SK-MEL-5 (cell line): Measurements from ENCODE around the gene CD99. TPM values are rescaled to one million over a fixed set of nuclear protein-coding genes. Genes with fewer than 3 reads are reported as not detected.
A peak's percentile ranks its signal among the peaks of the same experiment; 100 is the strongest.

Experiments
- DNase-seq: peaks from one replicate; pipeline ENCODE4 v3.0.0-alpha.2; 2016; ENCODE audit warnings: low read depth, low spot score
- in situ Hi-C: cut with HindIII; loops from 2 replicates; pipeline ENCODE4 v1.10.0; 2016; ENCODE audit warnings: low sequenced_read_pairs, high pct_unique_total_duplicates, low pct_unique_long_range_greater_than_20kb
- polyA plus RNA-seq, 2 experiments: library from polyadenylated mRNA; depleted of rRNA; stranded (reverse); fragments of >200 nt; gene quantifications; 2 replicates each; pipeline ENCODE4 v1.2.3, GENCODE V29; 2015
- total RNA-seq: library from RNA; depleted of rRNA; stranded (reverse); fragments of >200 nt; shearing (Covaris generic); gene quantifications from 2 replicates; pipeline ENCODE4 v1.2.3, GENCODE V29; 2014; rRNA removed

CD99 gene, protein sequence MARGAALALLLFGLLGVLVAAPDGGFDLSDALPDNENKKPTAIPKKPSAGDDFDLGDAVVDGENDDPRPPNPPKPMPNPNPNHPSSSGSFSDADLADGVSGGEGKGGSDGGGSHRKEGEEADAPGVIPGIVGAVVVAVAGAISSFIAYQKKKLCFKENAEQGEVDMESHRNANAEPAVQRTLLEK
- 158 and 164 TPM in 2 replicates for total RNA-seq
- polyA plus RNA-seq (2015; cell fraction: cytosol; rRNA removed): 344 and 375 TPM in 2 replicates
- 59.5 and 59.8 TPM in 2 replicates for polyA plus RNA-seq (2015; cell fraction: nucleus; rRNA removed)

DNA sequence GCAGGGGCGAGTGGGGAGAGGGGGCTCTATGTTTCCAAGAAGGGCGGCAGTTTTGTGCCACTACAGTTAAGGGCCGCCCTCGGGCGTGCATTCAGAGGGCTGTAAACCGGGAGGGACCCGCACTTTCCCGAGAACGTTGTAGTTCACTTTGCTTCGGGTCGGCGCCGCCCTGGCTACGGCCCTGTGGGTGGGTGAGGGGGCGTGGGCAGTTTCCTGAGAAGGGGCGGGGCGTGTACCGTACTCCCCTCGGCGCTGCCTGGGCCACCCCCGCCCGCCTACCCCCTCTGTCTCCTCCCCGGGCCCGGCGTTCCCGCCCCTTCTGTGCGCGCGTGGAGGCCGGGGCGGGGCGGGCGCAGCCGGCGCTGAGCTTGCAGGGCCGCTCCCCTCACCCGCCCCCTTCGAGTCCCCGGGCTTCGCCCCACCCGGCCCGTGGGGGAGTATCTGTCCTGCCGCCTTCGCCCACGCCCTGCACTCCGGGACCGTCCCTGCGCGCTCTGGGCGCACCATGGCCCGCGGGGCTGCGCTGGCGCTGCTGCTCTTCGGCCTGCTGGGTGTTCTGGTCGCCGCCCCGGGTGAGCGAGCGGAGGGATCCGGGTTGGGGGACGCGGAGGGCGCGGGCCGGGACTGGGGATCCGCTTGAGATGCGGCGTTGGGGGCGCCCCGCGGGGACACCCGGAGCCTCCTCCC is at the start of gene CD99:
TSS of gene CD99 (plus strand) at position 440 of the 687 bp plus-strand sequence. CDS start at position 506, 66 bp downstream.
- in situ Hi-C loops: loop anchor here (25.0 kb wide), 1 partner anchor 121 kb away; no protein-coding TSS in a partner anchor

DNA sequence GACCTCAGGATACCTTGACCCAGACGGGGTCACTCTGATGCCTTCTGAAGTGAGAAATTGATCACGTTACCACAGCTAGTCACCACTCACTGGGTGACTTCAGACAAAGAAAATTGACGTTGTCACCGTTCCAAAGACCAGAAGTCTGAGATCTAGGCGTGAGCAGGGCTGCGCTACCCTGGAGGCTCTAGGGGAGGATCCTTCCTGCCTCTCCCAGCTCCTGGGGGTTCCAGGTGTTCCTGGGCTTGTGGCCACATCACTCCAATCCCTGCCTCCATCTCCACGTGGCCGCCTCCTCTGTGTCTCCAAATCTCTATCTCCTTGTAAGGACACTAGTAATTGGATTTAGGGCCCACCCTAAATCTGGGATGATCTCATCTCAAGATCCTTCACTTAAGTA is 48.9 kb upstream of the CD99 start:
- in situ Hi-C loops: no loop called here
- no peak for DNase-seq

More for the DNA sequence above, at the start of gene CD99:
- DNase-seq: peak; percentile 73

DNA sequence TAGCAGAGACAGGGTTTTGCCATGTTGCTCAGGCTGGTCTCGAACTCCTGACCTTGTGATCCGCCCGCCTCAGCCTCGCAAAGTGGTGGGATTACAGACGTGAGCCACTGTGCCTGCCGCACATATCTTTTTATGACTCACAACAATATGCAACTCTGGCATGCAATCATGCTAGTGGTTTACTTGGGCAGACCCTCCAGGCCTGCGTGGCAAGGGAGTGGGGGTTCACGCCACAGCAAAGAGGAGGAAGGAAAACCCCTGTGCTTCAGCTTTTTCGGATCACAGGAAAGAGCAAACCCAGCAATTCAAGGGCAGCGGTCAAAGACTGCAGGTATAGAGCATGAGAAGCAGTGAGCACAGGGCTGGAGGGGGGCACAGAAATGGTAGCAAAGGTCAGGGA is 48.3 kb upstream of the CD99 start:
- DNase-seq: no peak
- in situ Hi-C loops: no loop called here

DNA sequence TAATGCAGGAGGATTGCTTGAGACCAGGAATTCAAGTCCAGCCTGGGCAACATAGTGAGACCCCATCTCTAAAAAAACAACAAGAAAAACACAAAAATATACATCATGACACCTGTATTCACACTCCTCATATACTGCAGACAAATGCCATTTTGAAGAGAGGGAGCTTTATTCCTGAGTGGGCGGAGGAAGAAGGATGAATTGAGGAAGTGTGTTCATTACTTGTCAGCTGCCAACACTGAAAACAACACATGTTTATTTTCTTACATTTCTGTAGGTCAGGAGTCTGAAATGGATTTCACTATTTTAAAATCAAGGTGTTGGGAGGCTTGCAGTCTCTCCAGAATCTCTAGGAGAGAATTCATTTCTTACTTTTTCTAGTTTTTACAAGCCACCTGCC is 47.2 kb upstream of the CD99 start:
- DNase-seq: no peak
- in situ Hi-C loops: no loop called here

DNA sequence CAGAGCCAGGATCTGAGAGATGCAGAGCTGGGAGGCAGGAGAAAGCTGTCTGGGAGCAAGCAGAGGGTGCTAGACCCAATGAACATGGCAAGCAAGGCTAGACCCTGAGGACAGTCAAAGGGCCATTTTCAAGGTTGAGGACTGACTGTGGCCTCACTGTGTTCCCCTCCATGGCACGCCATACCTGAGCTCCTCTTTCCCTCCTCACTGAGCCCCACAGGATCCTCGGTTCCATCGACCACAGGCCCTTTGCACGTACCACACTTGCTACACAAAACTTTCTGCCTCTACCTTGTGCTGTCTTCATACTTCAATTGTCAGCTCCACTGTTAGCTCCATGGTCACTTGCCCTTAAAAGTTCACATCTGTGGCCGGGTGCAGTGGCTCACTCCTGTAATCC is 45.5 kb upstream of the CD99 start:
- no peak for DNase-seq
- in situ Hi-C loops: no loop called here

DNA sequence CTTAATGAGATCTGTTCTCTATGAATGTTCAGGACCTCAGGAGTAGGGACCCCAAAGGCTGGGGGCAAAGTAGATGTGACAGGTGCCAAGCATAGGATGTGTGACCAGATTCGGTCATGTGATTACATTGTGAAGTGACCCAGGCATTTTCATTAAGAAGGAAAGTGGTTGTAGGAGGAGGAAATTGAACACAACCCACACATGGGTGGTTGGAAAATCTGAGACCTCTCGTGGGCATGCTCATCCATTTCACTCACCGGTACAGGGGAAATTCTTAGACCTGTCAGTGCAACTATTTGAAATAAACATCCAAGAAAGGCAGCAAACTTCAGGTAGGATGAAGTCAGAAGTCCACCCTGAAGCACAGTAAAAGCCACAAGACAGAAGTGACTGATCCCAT is 43.5 kb upstream of the CD99 start:
- no peak for DNase-seq
- in situ Hi-C loops: no loop called here

DNA sequence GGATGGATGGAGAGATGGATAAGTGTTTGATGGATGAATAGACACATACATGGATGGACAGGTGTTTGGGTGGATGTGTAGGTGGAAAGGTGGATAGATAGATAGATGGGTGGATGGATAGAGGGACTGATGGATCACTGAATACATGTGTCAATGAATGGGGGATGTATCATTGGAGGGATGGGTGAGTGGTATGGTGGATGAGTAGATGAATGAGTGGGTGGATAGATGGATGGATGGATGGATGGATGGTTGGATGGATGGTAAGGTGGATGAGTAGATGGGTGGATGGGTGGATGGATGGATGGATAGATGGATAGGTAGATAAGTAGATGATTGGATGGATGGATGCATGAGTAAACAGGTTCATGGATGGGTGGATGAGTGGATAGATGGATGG is 41.1 kb upstream of the CD99 start:
- in situ Hi-C loops: no loop called here
- no peak for DNase-seq

DNA sequence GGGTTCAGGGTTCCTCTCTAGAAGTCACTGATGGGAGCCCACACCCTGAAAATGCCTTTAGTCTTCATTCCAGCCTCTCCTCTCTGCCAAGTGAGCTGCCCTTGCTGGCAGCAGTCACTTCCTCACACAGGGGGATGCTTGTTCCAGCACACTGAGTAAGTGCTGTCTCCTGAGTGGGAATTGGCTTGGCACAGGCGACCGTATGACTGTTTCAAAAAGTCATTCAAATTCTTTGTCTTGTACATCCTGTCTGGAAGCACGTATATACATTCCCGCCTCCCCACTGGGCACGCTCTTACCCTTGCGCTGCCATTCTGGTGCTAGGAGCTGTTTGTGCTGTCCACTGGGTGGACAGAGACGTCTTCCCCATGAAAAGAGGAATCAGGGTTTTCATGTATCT is 40.2 kb upstream of the CD99 start:
- no peak for DNase-seq
- in situ Hi-C loops: no loop called here

DNA sequence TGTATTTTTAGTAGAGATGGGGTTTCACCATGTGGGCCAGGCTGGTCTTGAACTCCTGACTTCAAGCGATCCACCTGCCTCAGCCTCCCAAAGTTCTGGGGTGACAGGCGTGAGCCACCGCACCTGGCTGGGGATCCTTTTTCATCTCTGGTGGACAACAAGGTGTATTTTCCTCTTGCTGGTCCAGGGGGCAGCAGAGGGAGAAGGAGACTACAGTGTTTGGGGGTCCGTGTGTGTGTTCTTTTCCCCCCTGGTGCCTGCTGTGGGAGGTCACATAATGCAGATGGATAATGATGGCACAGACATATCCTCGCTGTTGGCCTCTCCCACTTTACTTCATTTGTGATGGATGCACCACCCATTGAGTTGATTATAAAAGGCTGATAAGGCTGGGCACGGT is 39.0 kb upstream of the CD99 start:
- in situ Hi-C loops: no loop called here
- no peak for DNase-seq

DNA sequence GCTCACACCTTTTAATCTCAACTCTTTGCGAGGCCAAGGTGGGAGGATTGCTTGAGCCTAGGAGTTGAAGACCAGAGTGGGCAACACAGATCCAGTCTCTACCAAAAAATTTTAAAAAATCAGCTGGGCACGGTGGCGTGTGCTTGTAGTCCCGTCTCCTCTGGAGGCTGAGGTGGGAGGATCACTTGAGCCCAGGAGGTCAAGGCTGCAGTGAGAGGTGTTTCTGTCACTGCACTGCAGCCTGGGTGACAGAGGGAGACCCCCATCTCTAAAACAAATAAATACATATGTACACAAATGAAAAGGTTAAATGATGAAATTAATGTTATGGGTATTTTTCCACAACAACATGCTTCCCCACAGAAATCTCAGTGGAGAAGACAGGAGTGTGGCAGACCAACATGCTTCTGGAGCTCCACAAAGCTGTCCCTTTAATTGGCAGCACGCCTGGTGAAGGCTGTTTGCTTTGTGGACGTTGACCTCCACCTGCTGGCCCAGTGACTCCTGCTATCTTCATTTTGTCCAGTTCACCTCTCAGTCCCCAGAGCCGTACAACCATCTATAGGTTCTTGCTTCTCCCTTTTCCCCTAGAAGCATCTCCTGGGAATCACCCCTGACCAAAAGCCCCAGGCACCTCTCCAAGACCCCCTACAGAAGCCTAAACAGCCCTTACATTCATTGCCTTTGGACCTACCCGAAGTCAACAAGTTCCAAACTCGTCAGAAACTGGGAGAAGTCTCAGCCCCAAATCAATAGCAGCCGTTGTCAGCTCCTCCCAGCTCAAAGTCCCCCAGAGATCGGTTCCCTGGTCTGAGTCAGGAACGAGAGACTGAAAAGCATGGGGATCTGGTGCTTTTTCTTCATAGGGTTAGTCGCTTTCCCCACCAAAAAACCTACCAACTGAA is 36.4 kb upstream of the CD99 start:
- peak; percentile 11 for DNase-seq
- in situ Hi-C loops: no loop called here

DNA sequence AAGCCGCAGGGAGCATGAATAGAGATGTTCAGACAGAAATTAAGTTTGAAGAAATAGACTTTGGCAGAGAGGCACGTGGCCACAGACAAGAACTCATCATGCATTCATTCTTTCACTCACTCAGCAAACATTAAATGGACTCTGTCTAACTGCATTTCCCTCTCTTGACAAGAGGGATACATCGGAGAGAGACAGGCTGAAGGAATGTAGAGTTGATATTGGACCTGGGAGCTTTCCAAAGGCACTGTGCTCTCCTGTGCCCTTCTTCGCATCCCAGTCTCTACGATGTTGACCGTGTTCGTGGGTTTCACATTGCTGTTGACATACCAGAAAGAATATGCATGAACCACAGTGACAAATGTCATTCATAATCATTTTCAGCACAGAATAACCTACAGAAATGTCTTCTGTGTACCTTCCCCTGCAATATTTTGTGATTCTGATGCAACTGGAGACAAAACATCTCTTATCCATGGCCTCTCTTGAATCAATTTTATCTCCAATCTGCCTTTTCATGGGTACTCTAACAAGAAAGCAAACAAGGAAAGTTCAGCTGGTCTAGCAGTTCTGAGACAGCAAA is 34.7 kb upstream of the CD99 start:
- DNase-seq: no peak
- in situ Hi-C loops: no loop called here

DNA sequence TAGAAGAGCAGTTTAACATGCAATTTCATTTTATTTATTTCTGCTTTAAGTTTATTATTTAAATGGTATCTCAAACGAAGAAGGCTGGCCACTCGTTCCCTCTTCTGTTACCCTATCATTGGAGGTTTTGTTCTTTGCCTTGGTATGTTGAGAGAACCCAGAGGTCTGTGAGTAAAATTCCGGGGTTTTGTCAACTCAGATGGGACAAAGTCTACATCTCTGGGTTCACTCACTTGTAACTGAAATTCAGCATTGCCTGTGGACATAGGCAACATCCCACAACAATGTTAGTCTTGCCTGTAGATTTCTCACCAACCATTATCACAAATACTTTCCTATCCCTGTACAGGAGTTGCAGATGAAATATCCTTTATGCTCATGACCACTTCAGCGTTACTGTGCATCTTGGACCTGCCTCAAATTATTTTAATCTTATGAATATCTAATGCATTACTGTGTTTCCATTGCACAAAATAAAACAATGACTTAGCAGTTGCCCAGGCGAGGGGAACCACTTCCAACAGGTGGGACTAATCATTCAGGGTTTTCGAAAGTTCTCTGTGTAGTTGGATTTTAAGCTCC is 33.5 kb upstream of the CD99 start:
- in situ Hi-C loops: no loop called here
- no peak for DNase-seq

DNA sequence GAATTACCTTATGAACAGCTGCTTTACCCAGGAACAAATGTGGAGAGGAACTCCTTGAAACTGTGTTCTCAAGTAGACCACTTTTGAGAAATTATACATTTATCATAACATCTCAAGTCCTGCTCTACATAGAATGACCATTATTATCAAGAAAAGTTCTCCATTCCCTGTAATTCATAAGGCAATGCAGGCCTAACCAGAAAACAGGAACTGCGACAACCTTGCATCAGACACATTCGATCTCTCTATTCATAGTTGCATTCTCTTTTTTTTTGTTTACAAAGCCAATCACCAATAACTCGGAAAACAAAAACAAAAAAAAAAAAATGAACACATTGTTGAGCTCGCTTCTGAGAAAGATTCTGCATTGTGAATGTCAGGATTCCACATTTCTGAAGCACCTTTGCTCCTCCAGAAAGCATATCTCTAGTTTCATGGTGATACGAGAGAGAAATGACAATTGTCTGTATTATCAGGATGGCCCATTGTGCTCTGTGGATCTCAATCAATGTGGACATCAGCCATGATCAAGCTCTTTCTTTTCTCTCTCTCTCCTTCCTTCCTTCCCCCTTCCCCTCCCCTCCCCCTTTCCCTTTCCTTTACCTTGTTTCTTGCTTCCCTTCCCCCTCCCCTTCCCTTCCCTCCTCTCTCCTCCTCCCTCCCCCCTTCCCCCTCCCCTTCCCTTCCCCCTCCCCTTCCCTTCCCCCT is 32.4 kb upstream of the CD99 start:
- in situ Hi-C loops: no loop called here
- DNase-seq: no peak

DNA sequence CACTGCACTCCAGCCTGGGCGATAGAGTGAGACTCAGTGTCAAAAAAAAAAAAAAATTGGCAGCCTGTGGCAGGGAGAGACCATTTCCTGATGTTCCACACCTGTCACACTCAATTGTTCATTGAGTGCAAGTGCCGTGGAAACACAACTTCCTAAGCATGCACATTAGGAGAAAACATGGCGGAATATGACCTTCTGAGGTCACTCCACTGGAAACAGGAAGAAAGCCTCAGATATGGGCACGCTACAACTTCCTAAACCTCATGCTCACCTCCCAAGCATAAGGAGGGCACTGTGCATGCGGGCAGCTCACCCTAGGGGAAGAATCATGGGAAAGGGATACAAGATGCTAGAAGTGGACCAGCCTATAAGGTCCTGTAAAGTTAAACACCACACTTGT is 28.5 kb upstream of the CD99 start:
- DNase-seq: no peak
- in situ Hi-C loops: no loop called here

DNA sequence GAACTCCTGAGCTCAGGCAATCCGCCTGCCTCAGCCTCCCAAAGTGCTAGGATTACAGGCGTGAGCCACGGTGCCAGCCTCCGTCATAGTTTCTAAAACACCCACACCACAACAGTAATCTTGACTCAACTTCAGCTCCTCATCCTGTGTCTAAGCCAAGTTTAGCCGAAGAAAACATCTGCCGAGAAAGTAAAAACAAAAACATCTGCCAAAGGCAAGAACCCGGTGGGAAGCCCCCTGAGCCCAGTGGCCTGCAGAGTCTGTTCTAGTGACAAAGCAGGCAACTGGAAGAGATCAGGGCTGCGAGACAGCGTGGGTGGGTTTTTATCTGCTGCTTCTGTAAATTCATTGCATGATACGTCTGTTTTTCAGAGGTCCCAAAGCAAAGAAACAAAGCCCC is 26.6 kb upstream of the CD99 start:
- in situ Hi-C loops: no loop called here
- no peak for DNase-seq

DNA sequence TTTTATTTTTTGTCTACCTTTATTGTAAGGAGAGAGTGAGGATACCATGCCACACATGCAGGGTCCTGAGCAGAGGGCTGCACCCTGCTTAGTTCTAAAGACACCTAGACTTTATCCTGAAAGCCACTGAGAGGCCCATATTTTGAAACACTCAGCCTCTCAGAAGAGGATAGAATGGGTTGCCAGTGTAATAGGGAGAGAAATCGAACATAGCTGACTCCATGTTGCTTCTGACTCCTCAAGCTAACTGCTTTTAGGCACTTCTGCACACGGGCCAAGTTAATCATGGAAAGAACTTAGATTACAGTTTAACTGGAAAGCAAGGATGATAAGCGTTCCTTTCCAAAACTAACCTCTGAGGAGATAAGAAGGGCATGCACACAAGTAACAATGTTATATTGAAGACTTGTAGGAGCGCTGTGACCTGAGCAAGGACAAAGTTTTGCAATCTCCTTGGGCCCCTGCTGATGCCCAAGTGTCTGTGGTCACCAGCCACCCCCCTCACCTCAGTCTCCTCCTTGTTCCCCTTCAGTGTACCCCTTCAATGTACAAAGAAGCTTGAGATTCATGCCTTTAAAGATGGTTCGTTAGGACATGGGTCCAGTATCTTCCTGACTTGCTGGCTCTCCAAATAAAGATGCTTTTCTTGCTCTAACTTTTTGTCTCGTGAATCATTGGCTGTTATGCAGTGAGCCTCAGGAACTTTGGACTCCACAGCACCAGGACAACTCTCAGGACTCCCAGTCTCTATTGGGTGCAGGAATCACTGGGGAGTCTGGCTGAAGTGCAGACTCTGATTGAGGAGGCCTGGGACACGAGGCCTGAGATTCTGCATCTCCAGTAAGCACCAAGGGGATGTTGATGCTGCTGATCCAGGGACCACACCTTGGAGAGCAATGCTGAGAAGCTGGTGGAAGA is 25.4 kb upstream of the CD99 start:
- in situ Hi-C loops: no loop called here
- no peak for DNase-seq
